Cortex of kidney (tissue), 1 donor: ENCODE results near the gene MRPL20.

Experiments used
- DNase-seq: peaks from one replicate; lab custom pipeline; 2025; lab: John Stamatoyannopoulos, UW

MRPL20 gene

GRCh38 chr1:1361233-1361981, 45.7 kb downstream of the MRPL20 start:
- DNase-seq, result no peak

GRCh38 chr1:1360506-1361169, 46.5 kb downstream of the MRPL20 start:
- DNase-seq, result no peak

GRCh38 chr1:1359664-1360468, 47.2 kb downstream of the MRPL20 start:
- no peak for DNase-seq

GRCh38 chr1:1359308-1359663, 47.8 kb downstream of the MRPL20 start:
- DNase-seq, result no peak

GRCh38 chr1:1358433-1359271, 48.4 kb downstream of the MRPL20 start, which contains the start of gene MXRA8:
Gene MXRA8 (minus strand): TSS chr1:1358555. CDS start chr1:1358504, 51 bp downstream.
- DNase-seq, result no peak

DNA sequence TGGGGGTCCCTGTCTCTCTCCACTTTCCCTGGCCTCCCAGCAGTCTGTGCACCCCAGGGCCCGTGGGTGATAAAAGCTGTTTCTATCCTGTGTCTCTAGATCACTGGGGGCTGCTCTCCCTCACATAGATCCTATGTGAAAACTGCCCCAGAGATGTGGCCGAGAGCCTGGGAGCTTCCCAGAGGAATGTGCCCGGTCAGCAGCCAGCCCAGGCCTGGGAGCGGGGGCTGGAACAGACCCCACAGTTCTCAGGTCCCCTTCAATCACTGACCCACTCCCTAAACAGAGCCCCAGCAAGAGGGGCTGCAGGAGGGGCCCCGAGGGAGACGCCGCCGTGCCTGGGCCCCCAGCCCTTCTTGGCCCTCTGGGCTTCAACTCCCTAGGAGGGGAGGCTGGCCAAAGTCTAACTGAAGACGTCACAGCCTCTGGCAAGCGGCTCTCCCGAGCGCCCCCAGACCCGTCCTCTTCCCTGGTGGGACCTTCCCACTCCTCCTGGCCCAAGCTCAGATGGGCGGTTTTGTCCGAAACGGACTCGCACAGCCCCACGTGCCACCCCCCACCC, 49.1 kb downstream of the MRPL20 start:
- no peak for DNase-seq

DNA sequence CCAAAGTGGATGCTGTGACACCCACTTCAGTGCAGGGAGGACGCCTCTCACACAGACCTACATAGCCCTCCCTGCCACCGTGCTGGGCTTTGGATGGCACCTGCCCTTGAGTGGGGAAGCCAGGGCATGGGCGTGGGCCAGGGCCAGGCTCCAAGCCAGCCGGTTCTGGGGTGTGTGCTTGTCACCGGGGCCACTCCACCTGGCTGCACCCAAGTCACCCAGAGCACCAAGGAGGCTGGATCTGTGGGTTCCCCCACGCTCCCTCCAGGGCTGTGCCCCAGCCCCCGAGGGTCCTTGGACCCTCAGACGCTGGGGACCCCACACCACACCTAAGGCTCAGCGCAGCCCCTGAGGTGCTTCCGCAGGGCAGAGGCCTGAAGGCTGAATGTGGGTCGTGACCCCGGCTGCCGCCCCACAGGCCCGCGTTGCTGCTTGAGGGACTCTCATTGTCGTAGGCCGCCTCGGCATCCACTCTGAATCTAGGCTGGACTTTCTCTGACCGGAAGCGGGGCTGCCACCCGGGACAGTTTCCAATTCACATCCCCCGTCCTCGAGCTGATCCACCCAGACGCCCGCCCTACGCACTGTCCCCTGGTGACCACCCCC, 50.2 kb downstream of the MRPL20 start:
- no peak for DNase-seq

GRCh38 chr1:1356166-1356795, 50.8 kb downstream of the MRPL20 start:
- DNase-seq, result no peak

DNA sequence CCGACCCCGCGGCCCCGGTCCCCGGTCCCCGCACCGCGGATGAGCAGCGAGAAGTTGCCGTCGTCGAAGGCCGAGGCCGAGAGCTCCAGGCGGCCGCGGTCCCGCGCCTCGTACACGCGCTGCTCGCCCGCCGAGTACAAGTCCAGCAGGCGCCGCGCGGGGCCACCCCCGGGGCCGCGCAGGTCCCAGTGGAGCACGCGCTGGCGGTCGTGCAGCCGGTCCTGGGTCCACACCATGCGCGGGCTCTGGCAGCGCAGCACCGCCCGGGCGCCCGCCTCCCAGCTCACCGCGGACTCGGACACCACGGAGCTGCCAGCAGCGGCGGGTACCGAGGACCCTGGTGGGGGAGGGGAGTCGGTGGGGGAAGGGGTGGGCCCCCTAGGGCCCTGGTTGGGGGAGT, 51.7 kb downstream of the MRPL20 start:
- DNase-seq, result no peak

DNA sequence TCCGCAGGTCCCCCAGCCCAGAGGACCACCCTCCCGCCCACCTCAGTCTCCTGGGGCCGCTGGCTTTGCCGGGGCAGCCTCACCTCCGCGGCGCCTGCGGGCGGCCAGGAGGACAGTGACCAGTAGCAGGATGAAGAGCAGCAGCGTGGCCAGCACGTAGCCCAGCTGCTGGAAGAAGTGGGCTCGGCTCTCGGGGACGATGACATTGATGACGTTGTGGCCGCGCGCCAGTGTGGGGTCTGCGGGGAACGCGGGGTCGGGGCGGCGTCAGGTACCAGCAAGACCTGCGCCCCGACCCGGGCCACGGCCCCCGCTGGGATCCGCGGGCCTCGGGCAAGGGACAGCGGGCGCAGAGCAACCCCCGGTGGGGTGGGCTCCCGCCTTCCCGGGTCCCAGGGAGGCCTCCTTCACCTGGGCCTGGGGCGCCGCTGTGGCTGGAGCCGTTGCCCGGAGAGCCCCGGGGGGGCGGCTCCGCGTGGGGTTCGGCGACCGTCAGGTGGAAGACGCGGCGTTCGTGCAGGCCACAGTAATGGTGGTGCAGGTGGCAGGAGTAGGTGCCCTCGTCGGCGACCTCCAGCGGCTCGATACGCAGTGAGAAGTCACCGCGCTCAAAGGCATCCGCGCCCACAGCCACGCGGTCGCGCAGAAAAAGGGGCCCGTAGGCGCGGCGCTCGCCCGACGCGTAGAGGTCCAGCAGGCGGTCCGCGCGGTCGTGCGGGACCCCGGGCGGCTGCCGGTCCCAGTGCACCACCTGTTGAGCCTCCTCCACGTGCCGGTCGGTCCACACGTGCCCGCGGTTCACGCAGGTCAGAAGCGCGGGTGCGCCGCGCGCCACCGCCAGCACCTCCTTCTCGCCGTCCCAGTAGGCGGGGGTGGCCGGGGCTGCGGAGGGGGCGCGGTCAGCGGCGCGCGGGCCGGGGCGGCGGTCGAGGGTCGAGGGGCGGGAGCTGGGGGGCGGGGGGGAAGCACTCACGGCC, 52.5 kb downstream of the MRPL20 start:
- no peak for DNase-seq

DNA sequence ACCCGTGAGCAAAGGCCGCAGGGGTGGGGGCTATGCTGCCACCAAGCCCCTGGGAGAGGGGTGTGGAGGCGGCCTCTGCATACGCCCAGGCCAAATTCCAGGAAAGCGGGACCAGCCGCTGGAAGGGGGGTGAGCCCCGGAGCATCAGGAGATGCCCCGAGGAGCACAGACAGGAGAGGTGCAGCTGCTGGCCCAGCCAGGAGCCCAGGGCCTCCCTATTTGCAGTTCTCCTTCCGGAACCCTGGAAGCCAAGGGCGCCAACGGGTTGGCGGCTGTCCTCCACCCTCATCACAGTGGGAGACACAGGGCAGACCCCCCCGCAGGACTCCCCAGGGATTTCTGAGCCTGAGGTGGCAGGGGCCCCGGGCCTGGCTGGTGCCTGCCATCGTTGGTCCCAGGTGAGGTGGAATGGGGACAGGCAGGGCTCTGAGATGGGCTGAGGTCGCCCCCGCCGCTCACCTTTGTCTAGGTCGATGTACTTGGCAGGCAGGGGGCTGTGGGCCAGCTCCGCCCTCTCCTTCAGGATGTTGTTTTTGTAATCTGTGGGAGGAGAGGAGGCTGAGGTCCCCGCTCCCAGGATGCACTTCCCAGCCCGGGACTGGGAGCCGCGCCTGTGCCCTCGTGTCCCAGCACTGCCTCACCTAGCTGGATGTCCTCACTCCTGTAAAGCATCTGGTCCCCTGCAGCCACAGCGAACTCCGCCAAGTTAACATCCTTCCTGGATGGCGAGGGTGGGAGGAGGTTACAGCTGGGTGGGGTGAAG, 53.5 kb downstream of the MRPL20 start:
- DNase-seq, result no peak

DNA sequence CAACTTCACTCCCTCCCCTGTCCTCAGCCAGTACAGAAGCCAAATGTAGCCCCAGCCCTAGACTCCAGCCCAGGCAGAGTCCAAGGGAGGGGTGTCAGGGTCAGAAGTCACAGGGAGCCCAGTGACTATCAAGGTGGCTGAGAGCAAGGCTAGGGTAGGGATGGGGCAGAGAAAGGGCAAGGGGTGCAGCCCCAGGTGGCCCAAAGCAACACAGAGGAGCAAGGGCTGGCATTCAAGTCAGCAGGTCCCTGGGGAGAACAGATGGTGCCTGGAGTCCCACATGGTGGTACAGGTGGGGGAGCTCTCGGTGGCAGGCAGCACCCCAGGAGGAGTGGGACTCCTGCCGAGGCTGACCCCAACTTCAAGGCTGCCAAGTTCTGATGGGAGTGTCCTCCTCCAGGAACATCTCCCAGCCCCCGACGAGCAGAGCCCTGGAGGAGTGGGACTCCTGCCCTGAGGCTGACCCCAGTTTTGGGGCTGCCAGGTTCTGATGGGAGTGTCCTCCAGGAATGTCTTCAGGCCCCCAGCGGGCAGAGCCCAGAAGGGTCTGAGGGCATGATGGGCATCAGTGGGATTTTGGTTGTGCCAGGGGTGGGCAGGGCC, 54.2 kb downstream of the MRPL20 start:
- DNase-seq, result no peak
